Stimulated activated naive CD8-positive, alpha-beta T cell treated with anti-CD3 and anti-CD28 coated beads, Interleukin-15, Interleukin-2, amounts not matched to agents 100 ng/mL and 50 ng/mL, for 24 hours (primary cell): ENCODE measurements around the gene LAMA5.

Experiments
- H3K27ac Mint-ChIP-seq: one replicate; pipeline ENCODE4 v1.8.0; 2021; ENCODE audit warnings: mild to moderate bottlenecking, mixed read lengths
- H3K27me3 Mint-ChIP-seq: one replicate; pipeline ENCODE4 v1.8.0; 2021; ENCODE audit warnings: mixed read lengths
- H3K36me3 Mint-ChIP-seq: one replicate; pipeline ENCODE4 v1.8.0; 2021; ENCODE audit warnings: low read depth, mixed read lengths
- H3K4me1 Mint-ChIP-seq: one replicate; pipeline ENCODE4 v1.8.0; 2021; ENCODE audit warnings: low read depth, mixed read lengths
- H3K4me3 Mint-ChIP-seq: one replicate; pipeline ENCODE4 v1.8.0; 2021; ENCODE audit warnings: mild to moderate bottlenecking, mixed read lengths
- H3K9me3 Mint-ChIP-seq: one replicate; pipeline ENCODE4 v1.8.0; 2021; ENCODE audit warnings: mixed read lengths

LAMA5 gene

GRCh38 chr20:62320581-62321354 lies 46.3 kb downstream of the LAMA5 start:
- Mint-ChIP-seq H3K36me3 (no peaks in the 10 kb centered on the region), H3K27me3 (no peaks in the 10 kb centered on the region), H3K27ac (no peak overlapping the region), H3K4me1 (no peaks in the 10 kb centered on the region), H3K9me3 (no peaks in the 10 kb centered on the region), H3K4me3 (no peak overlapping the region)

GRCh38 chr20:62319346-62319909 lies 47.7 kb downstream of the LAMA5 start:
- no peaks in the 10 kb centered on the region for H3K27me3 Mint-ChIP-seq
- H3K4me3 Mint-ChIP-seq = no peak overlapping the region
- no peaks in the 10 kb centered on the region for H3K4me1 Mint-ChIP-seq
- H3K36me3 Mint-ChIP-seq = no peaks in the 10 kb centered on the region
- no peaks in the 10 kb centered on the region for H3K9me3 Mint-ChIP-seq
- H3K27ac Mint-ChIP-seq = no peak overlapping the region

- Mint-ChIP-seq H3K27ac (no peak overlapping the region), H3K9me3 (no peaks in the 10 kb centered on the region), H3K36me3 (no peaks in the 10 kb centered on the region), H3K4me1 (no peaks in the 10 kb centered on the region), H3K27me3 (no peaks in the 10 kb centered on the region), H3K4me3 (no peak overlapping the region)
Observed at GRCh38 chr20:62318400-62319345, 48.4 kb downstream of the LAMA5 start.

GRCh38 chr20:62317167-62317655 lies 49.9 kb downstream of the LAMA5 start:
- no peaks in the 10 kb centered on the region for H3K27me3 Mint-ChIP-seq
- no peak overlapping the region for H3K27ac Mint-ChIP-seq
- H3K9me3 Mint-ChIP-seq = no peaks in the 10 kb centered on the region
- no peaks in the 10 kb centered on the region for H3K4me1 Mint-ChIP-seq
- H3K4me3 Mint-ChIP-seq = no peak overlapping the region
- H3K36me3 Mint-ChIP-seq = no peaks in the 10 kb centered on the region

GRCh38 chr20:62316331-62317166 lies 50.6 kb downstream of the LAMA5 start:
- no peaks in the 10 kb centered on the region for H3K27me3 Mint-ChIP-seq
- H3K4me1 Mint-ChIP-seq = no peaks in the 10 kb centered on the region
- H3K27ac Mint-ChIP-seq = no peak overlapping the region
- H3K9me3 Mint-ChIP-seq = no peaks in the 10 kb centered on the region
- no peaks in the 10 kb centered on the region for H3K36me3 Mint-ChIP-seq
- no peak overlapping the region for H3K4me3 Mint-ChIP-seq

GRCh38 chr20:62315773-62316172 lies 51.3 kb downstream of the LAMA5 start:
- Mint-ChIP-seq H3K27me3 (no peaks in the 10 kb centered on the region), H3K9me3 (no peaks in the 10 kb centered on the region), H3K36me3 (no peaks in the 10 kb centered on the region), H3K4me3 (no peak overlapping the region), H3K4me1 (no peaks in the 10 kb centered on the region), H3K27ac (no peak overlapping the region)

GRCh38 chr20:62314711-62315302 lies 52.3 kb downstream of the LAMA5 start:
- Mint-ChIP-seq H3K36me3 (no peaks in the 10 kb centered on the region), H3K4me1 (no peaks in the 10 kb centered on the region), H3K27ac (no peak overlapping the region), H3K4me3 (no peak overlapping the region), H3K27me3 (no peaks in the 10 kb centered on the region), H3K9me3 (no peaks in the 10 kb centered on the region)

GRCh38 chr20:62314339-62314638 lies 52.8 kb downstream of the LAMA5 start:
- Mint-ChIP-seq H3K9me3 (no peaks in the 10 kb centered on the region), H3K27ac (no peak overlapping the region), H3K36me3 (no peaks in the 10 kb centered on the region), H3K4me3 (no peak overlapping the region), H3K4me1 (no peaks in the 10 kb centered on the region), H3K27me3 (no peaks in the 10 kb centered on the region)

- H3K4me3 Mint-ChIP-seq = no peak overlapping the region
- no peaks in the 10 kb centered on the region for H3K27me3 Mint-ChIP-seq
- no peaks in the 10 kb centered on the region for H3K9me3 Mint-ChIP-seq
- no peak overlapping the region for H3K27ac Mint-ChIP-seq
- H3K36me3 Mint-ChIP-seq = peaks cover 4% of the 10 kb centered on the region
- H3K4me1 Mint-ChIP-seq = no peaks in the 10 kb centered on the region
Observed at GRCh38 chr20:62313460-62314338, 53.4 kb downstream of the LAMA5 start.

- Mint-ChIP-seq H3K9me3 (no peaks in the 10 kb centered on the region), H3K27ac (no peak overlapping the region), H3K36me3 (peaks cover 5% of the 10 kb centered on the region), H3K4me1 (no peaks in the 10 kb centered on the region), H3K4me3 (no peak overlapping the region), H3K27me3 (no peaks in the 10 kb centered on the region)
Observed at GRCh38 chr20:62313021-62313420, 54.1 kb downstream of the LAMA5 start.

- Mint-ChIP-seq H3K4me3 (no peak overlapping the region), H3K9me3 (no peaks in the 10 kb centered on the region), H3K4me1 (no peaks in the 10 kb centered on the region), H3K27me3 (no peaks in the 10 kb centered on the region), H3K36me3 (peaks cover 5% of the 10 kb centered on the region), H3K27ac (no peak overlapping the region)
Observed at GRCh38 chr20:62312662-62312977, 54.5 kb downstream of the LAMA5 start.

GRCh38 chr20:62311832-62312661 lies 55.1 kb downstream of the LAMA5 start:
- H3K4me1 Mint-ChIP-seq = no peaks in the 10 kb centered on the region
- no peaks in the 10 kb centered on the region for H3K9me3 Mint-ChIP-seq
- H3K27ac Mint-ChIP-seq = no peak overlapping the region
- H3K4me3 Mint-ChIP-seq = no peak overlapping the region
- H3K36me3 Mint-ChIP-seq = peaks cover 5% of the 10 kb centered on the region
- H3K27me3 Mint-ChIP-seq = no peaks in the 10 kb centered on the region

GRCh38 chr20:62311150-62311549 lies 56.0 kb downstream of the LAMA5 start:
- Mint-ChIP-seq H3K9me3 (no peaks in the 10 kb centered on the region), H3K27ac (no peak overlapping the region), H3K4me1 (no peaks in the 10 kb centered on the region), H3K4me3 (no peak overlapping the region), H3K36me3 (peaks cover 6% of the 10 kb centered on the region), H3K27me3 (no peaks in the 10 kb centered on the region)
